Effector memory CD4-positive, alpha-beta T cell (primary cell): Measurements from ENCODE around the gene ASTN2.

ENCODE experiments used
- DNase-seq, 3 donors: peaks; one replicate each; pipeline ENCODE4 v3.0.0-alpha.2; 2020
- H3K27ac ChIP-seq: 2 replicates; pipeline ENCODE4 v1.7.0; 2013; ENCODE audit warnings: mild to moderate bottlenecking, low read length, moderate library complexity; ENCODE audit not compliant: insufficient read depth, poor library complexity, severe bottlenecking
- H3K27me3 ChIP-seq: replicated peaks from 2 replicates; pipeline ENCODE4 v1.7.0; 2013; ENCODE audit warnings: mild to moderate bottlenecking, low read length; ENCODE audit not compliant: insufficient read depth, control insufficient read depth, poor library complexity, severe bottlenecking
- H3K36me3 ChIP-seq: 2 replicates; pipeline ENCODE4 v1.7.0; 2013; ENCODE audit warnings: mild to moderate bottlenecking, low read length, moderate library complexity; ENCODE audit not compliant: control insufficient read depth, insufficient read depth
- H3K4me1 ChIP-seq: 2 replicates; pipeline ENCODE4 v1.7.0; 2013; ENCODE audit warnings: low read length, mild to moderate bottlenecking; ENCODE audit not compliant: control insufficient read depth, insufficient read depth, poor library complexity, severe bottlenecking
- H3K4me3 ChIP-seq: 2 replicates; pipeline ENCODE4 v1.7.0; 2013; ENCODE audit warnings: low read length, low read depth, mild to moderate bottlenecking; ENCODE audit not compliant: insufficient read depth, poor library complexity, severe bottlenecking
- H3K9me3 ChIP-seq: 2 replicates; pipeline ENCODE4 v1.7.0; 2013; ENCODE audit warnings: mild to moderate bottlenecking, low read length, moderate library complexity; ENCODE audit not compliant: control insufficient read depth

ASTN2 gene

GRCh38 chr9:116471944-116472506 lies 942.8 kb downstream of the ASTN2 start:
- Histone ChIP-seq H3K27ac (no peak overlapping the region), H3K36me3 (no peaks in the 10 kb centered on the region), H3K9me3 (no peaks in the 10 kb centered on the region), H3K27me3 (no peaks in the 10 kb centered on the region), H3K4me3 (no peak overlapping the region), H3K4me1 (no peaks in the 10 kb centered on the region)
- DNase-seq, result no peak

GRCh38 chr9:116471093-116471906 lies 943.6 kb downstream of the ASTN2 start:
- H3K9me3 ChIP-seq, result no peaks in the 10 kb centered on the region
- H3K36me3 ChIP-seq, result no peaks in the 10 kb centered on the region
- H3K4me1 ChIP-seq, result no peaks in the 10 kb centered on the region
- H3K27ac ChIP-seq, result no peak overlapping the region
- no peak for DNase-seq
- no peaks in the 10 kb centered on the region for H3K27me3 ChIP-seq
- no peak overlapping the region for H3K4me3 ChIP-seq

GRCh38 chr9:116468793-116469527 lies 945.9 kb downstream of the ASTN2 start:
- H3K36me3 ChIP-seq, result no peaks in the 10 kb centered on the region
- no peaks in the 10 kb centered on the region for H3K9me3 ChIP-seq
- DNase-seq, result no peak
- no peak overlapping the region for H3K27ac ChIP-seq
- no peak overlapping the region for H3K4me3 ChIP-seq
- H3K27me3 ChIP-seq, result no peaks in the 10 kb centered on the region
- no peaks in the 10 kb centered on the region for H3K4me1 ChIP-seq

GRCh38 chr9:116468369-116468768 lies 946.5 kb downstream of the ASTN2 start:
- no peaks in the 10 kb centered on the region for H3K36me3 ChIP-seq
- H3K27ac ChIP-seq, result no peak overlapping the region
- H3K4me1 ChIP-seq, result no peaks in the 10 kb centered on the region
- DNase-seq, result no peak
- no peak overlapping the region for H3K4me3 ChIP-seq
- H3K27me3 ChIP-seq, result no peaks in the 10 kb centered on the region
- no peaks in the 10 kb centered on the region for H3K9me3 ChIP-seq

GRCh38 chr9:116467740-116468351 lies 947.0 kb downstream of the ASTN2 start:
- H3K27ac ChIP-seq, result no peak overlapping the region
- no peaks in the 10 kb centered on the region for H3K27me3 ChIP-seq
- H3K36me3 ChIP-seq, result no peaks in the 10 kb centered on the region
- DNase-seq, result no peak
- no peaks in the 10 kb centered on the region for H3K9me3 ChIP-seq
- H3K4me1 ChIP-seq, result no peaks in the 10 kb centered on the region
- no peak overlapping the region for H3K4me3 ChIP-seq

- DNase-seq, result no peak
- Histone ChIP-seq H3K4me1 (no peaks in the 10 kb centered on the region), H3K36me3 (no peaks in the 10 kb centered on the region), H3K27me3 (no peaks in the 10 kb centered on the region), H3K4me3 (no peak overlapping the region), H3K9me3 (no peaks in the 10 kb centered on the region), H3K27ac (no peak overlapping the region)
These were observed 948.3 kb downstream of the ASTN2 start for GRCh38 chr9:116466271-116467235.

- H3K27ac ChIP-seq, result no peak overlapping the region
- H3K27me3 ChIP-seq, result no peaks in the 10 kb centered on the region
- no peaks in the 10 kb centered on the region for H3K9me3 ChIP-seq
- no peaks in the 10 kb centered on the region for H3K4me1 ChIP-seq
- H3K36me3 ChIP-seq, result no peaks in the 10 kb centered on the region
- H3K4me3 ChIP-seq, result no peak overlapping the region
- DNase-seq, result no peak
These were observed 949.1 kb downstream of the ASTN2 start for GRCh38 chr9:116465576-116466270.

- no peak overlapping the region for H3K27ac ChIP-seq
- H3K4me3 ChIP-seq, result no peak overlapping the region
- no peaks in the 10 kb centered on the region for H3K4me1 ChIP-seq
- H3K36me3 ChIP-seq, result no peaks in the 10 kb centered on the region
- DNase-seq, result no peak
- H3K9me3 ChIP-seq, result no peaks in the 10 kb centered on the region
- H3K27me3 ChIP-seq, result no peaks in the 10 kb centered on the region
These were observed 949.8 kb downstream of the ASTN2 start for GRCh38 chr9:116464987-116465571.
